IPS-15b (cell line): ENCODE data around the gene CLDN4.
"Not testable (repeated sequence)": the region's sequence is repeated elsewhere in the genome, so short reads cannot be mapped to it uniquely, and the experiment has no call there.

Experiments
- H3K27me3 ChIP-seq: one replicate; pipeline ENCODE4 v1.6.1; 2013; ENCODE audit warnings: low read length; ENCODE audit not compliant: control insufficient read depth, insufficient read depth
- H3K36me3 ChIP-seq: one replicate; pipeline ENCODE4 v1.6.1; 2013; ENCODE audit warnings: low read length; ENCODE audit not compliant: control insufficient read depth, insufficient read depth
- H3K4me1 ChIP-seq: one replicate; pipeline ENCODE4 v1.6.1; 2013; ENCODE audit warnings: mild to moderate bottlenecking, low read length; ENCODE audit not compliant: control insufficient read depth, insufficient read depth
- H3K4me3 ChIP-seq: one replicate; pipeline ENCODE4 v1.5.1; 2013; ENCODE audit warnings: low read depth, low read length
- H3K9ac ChIP-seq: one replicate; pipeline ENCODE4 v1.6.1; 2013; ENCODE audit warnings: low read depth, mild to moderate bottlenecking, low read length
- H3K9me3 ChIP-seq: one replicate; pipeline ENCODE4 v1.6.1; 2013; ENCODE audit warnings: mild to moderate bottlenecking, low read length; ENCODE audit not compliant: control insufficient read depth, insufficient read depth

Gene CLDN4

GRCh38 chr7:73827567-73828106 is 3.2 kb upstream of the CLDN4 start:
- Histone ChIP-seq H3K4me3 (no peak overlapping the region), H3K9ac (no peak overlapping the region)

GRCh38 chr7:73828107-73828803 is 2.5 kb upstream of the CLDN4 start:
- Histone ChIP-seq H3K4me1 (peaks cover 34% of the 10 kb centered on the region), H3K9me3 (no peaks in the 10 kb centered on the region), H3K36me3 (no peaks in the 10 kb centered on the region), H3K9ac (no peak overlapping the region), H3K4me3 (no peak overlapping the region), H3K27me3 (no peaks in the 10 kb centered on the region)

More at GRCh38 chr7:73827567-73828106, 3.2 kb upstream of the CLDN4 start:
- Histone ChIP-seq H3K9me3 (no peaks in the 10 kb centered on the region), H3K36me3 (no peaks in the 10 kb centered on the region), H3K4me1 (peaks cover 30% of the 10 kb centered on the region), H3K27me3 (no peaks in the 10 kb centered on the region)

- Histone ChIP-seq H3K9me3 (no peaks in the 10 kb centered on the region), H3K4me3 (no peak overlapping the region), H3K4me1 (peaks cover 38% of the 10 kb centered on the region), H3K27me3 (no peaks in the 10 kb centered on the region), H3K36me3 (no peaks in the 10 kb centered on the region), H3K9ac (no peak overlapping the region)
Measured at GRCh38 chr7:73828972-73829371, 1.8 kb upstream of the CLDN4 start.

- Histone ChIP-seq H3K9me3 (no peaks in the 10 kb centered on the region), H3K4me3 (no peak overlapping the region), H3K9ac (no peak overlapping the region), H3K36me3 (no peaks in the 10 kb centered on the region), H3K27me3 (no peaks in the 10 kb centered on the region), H3K4me1 (peaks cover 38% of the 10 kb centered on the region)
Measured at GRCh38 chr7:73829505-73829904, 1.3 kb upstream of the CLDN4 start.

GRCh38 chr7:73829921-73830680 is 695 bp upstream of the CLDN4 start:
- H3K36me3 ChIP-seq: no peaks in the 10 kb centered on the region
- no peak overlapping the region for H3K9ac ChIP-seq
- H3K4me1 ChIP-seq: peaks cover 38% of the 10 kb centered on the region
- no peaks in the 10 kb centered on the region for H3K27me3 ChIP-seq
- H3K9me3 ChIP-seq: no peaks in the 10 kb centered on the region
- H3K4me3 ChIP-seq: no peak overlapping the region

- Histone ChIP-seq H3K36me3 (no peaks in the 10 kb centered on the region), H3K27me3 (no peaks in the 10 kb centered on the region), H3K9me3 (no peaks in the 10 kb centered on the region), H3K9ac (peak overlapping the region; percentile 9), H3K4me1 (peaks cover 38% of the 10 kb centered on the region), H3K4me3 (no peak overlapping the region)
Measured at GRCh38 chr7:73831584-73831833, 713 bp downstream of the CLDN4 start.

GRCh38 chr7:73831834-73832651 is 1.2 kb downstream of the CLDN4 start:
- H3K9me3 ChIP-seq: no peaks in the 10 kb centered on the region
- no peaks in the 10 kb centered on the region for H3K36me3 ChIP-seq
- H3K4me1 ChIP-seq: peaks cover 38% of the 10 kb centered on the region
- peak overlapping the region; percentile 9 for H3K9ac ChIP-seq
- H3K4me3 ChIP-seq: peak overlapping the region; percentile 12
- H3K27me3 ChIP-seq: no peaks in the 10 kb centered on the region

GRCh38 chr7:73832806-73833205 is 2.0 kb downstream of the CLDN4 start:
- Histone ChIP-seq H3K36me3 (no peaks in the 10 kb centered on the region), H3K9me3 (no peaks in the 10 kb centered on the region), H3K27me3 (no peaks in the 10 kb centered on the region), H3K4me3 (no peak overlapping the region), H3K9ac (no peak overlapping the region), H3K4me1 (peaks cover 31% of the 10 kb centered on the region)

- Histone ChIP-seq H3K4me3 (no peak overlapping the region), H3K36me3 (no peaks in the 10 kb centered on the region), H3K9me3 (no peaks in the 10 kb centered on the region), H3K9ac (no peak overlapping the region), H3K27me3 (no peaks in the 10 kb centered on the region), H3K4me1 (peaks cover 27% of the 10 kb centered on the region)
Measured at GRCh38 chr7:73833251-73833919, 2.6 kb downstream of the CLDN4 start.

- Histone ChIP-seq H3K4me3 (no peak overlapping the region), H3K9me3 (no peaks in the 10 kb centered on the region), H3K36me3 (no peaks in the 10 kb centered on the region), H3K27me3 (no peaks in the 10 kb centered on the region), H3K4me1 (peaks cover 22% of the 10 kb centered on the region), H3K9ac (no peak overlapping the region)
Measured at GRCh38 chr7:73834626-73835191, 3.9 kb downstream of the CLDN4 start.

GRCh38 chr7:73837167-73837566 is 6.4 kb downstream of the CLDN4 start:
- not testable (repeated sequence) for H3K9ac ChIP-seq, H3K36me3 ChIP-seq, H3K4me1 ChIP-seq, H3K4me3 ChIP-seq, H3K9me3 ChIP-seq, H3K27me3 ChIP-seq
